ENCODE results near the gene IGSF6.
A peak's percentile ranks its signal among the peaks of the same experiment; 100 is the strongest.
"Not testable (repeated sequence)": the region's sequence is repeated elsewhere in the genome, so short reads cannot be mapped to it uniquely, and the experiment has no call there.

Gene IGSF6

GRCh38 chr16:21649826-21650406 is 2.5 kb downstream of the IGSF6 start:
- H3K9ac ChIP-seq (ENCODE audit: low read length) = not testable (repeated sequence)
- no CpG with 5 or more reads among the region's 12 CpGs for WGBS (ENCODE audit: extremely low coverage, insufficient coverage, insufficient read length)

GRCh38 chr16:21647562-21648164 is 4.7 kb downstream of the IGSF6 start:
- Histone ChIP-seq H2BK12ac (ENCODE audit: low read length) (no peak overlapping the region), H3K18ac (ENCODE audit: low read length) (no peak overlapping the region), H3K14ac (ENCODE audit: low read length) (no peak overlapping the region), H3K4me2 (ENCODE audit: low read length) (no peak overlapping the region), H4K8ac (ENCODE audit: low read depth, low read length) (no peak overlapping the region), H4K91ac (ENCODE audit: low read depth, low read length) (no peak overlapping the region), H3K9ac (ENCODE audit: low read length) (no peak overlapping the region), H3K27me3 (ENCODE audit: insufficient read depth, low read length) (no peaks in the 10 kb centered on the region), H3K36me3 (ENCODE audit: control insufficient read depth in 1 of 2, insufficient read depth in 2 of 2, low read length in 2 of 2) (peaks cover 0 to 6% of the 10 kb centered on the region in 2 experiments), H3K4ac (ENCODE audit: low read depth, low read length) (no peak overlapping the region), H2AK5ac (ENCODE audit: low read length) (no peak overlapping the region), H3K79me1 (ENCODE audit: low read length) (no peaks in the 10 kb centered on the region), H2BK120ac (ENCODE audit: insufficient read depth, low read length, poor library complexity) (no peak overlapping the region), H3K79me2 (ENCODE audit: control insufficient read depth, insufficient read depth, low read length, poor library complexity) (no peaks in the 10 kb centered on the region), H2AFZ (ENCODE audit: insufficient read depth, low read length, poor library complexity) (no peak overlapping the region), H3K4me1 (ENCODE audit: control insufficient read depth in 1 of 2, insufficient read depth in 2 of 2, low read length in 2 of 2) (no peaks in the 10 kb centered on the region), H3K23ac (ENCODE audit: low read length) (no peak overlapping the region), H3K9me3 (ENCODE audit: insufficient read depth, low read depth, low read length) (no peaks in the 10 kb centered on the region), H2BK5ac (ENCODE audit: low read depth, low read length, poor library complexity) (no peak overlapping the region), H3K4me3 (ENCODE audit: low read depth, low read length) (no peak overlapping the region), H4K12ac (ENCODE audit: low read depth, low read length) (no peak overlapping the region), H3K27ac (ENCODE audit: low read depth, low read length) (no peak overlapping the region)
- WGBS (ENCODE audit: extremely low coverage, insufficient coverage, insufficient read length) = no CpG with 5 or more reads among the region's 9 CpGs
- no peak for DNase-seq

More at GRCh38 chr16:21649826-21650406, 2.5 kb downstream of the IGSF6 start:
- not testable (repeated sequence) for H3K4me1 ChIP-seq (ENCODE audit: control insufficient read depth in 1 of 2, insufficient read depth in 2 of 2, low read length in 2 of 2); H2BK120ac ChIP-seq (ENCODE audit: insufficient read depth, low read length, poor library complexity); H3K18ac ChIP-seq (ENCODE audit: low read length); H3K27me3 ChIP-seq (ENCODE audit: insufficient read depth, low read length); H4K8ac ChIP-seq (ENCODE audit: low read depth, low read length); H2BK12ac ChIP-seq (ENCODE audit: low read length); DNase-seq; H3K23ac ChIP-seq (ENCODE audit: low read length); H4K91ac ChIP-seq (ENCODE audit: low read depth, low read length); H3K4me2 ChIP-seq (ENCODE audit: low read length); H3K9me3 ChIP-seq (ENCODE audit: insufficient read depth, low read depth, low read length); H3K4ac ChIP-seq (ENCODE audit: low read depth, low read length); H3K14ac ChIP-seq (ENCODE audit: low read length); H2AK5ac ChIP-seq (ENCODE audit: low read length); H2BK5ac ChIP-seq (ENCODE audit: low read depth, low read length, poor library complexity); H4K12ac ChIP-seq (ENCODE audit: low read depth, low read length); H3K4me3 ChIP-seq (ENCODE audit: low read depth, low read length); H2AFZ ChIP-seq (ENCODE audit: insufficient read depth, low read length, poor library complexity); H3K79me2 ChIP-seq (ENCODE audit: control insufficient read depth, insufficient read depth, low read length, poor library complexity); H3K27ac ChIP-seq (ENCODE audit: low read depth, low read length); H3K36me3 ChIP-seq (ENCODE audit: control insufficient read depth in 1 of 2, insufficient read depth in 2 of 2, low read length in 2 of 2); H3K79me1 ChIP-seq (ENCODE audit: low read length)

- H2BK12ac ChIP-seq (ENCODE audit: low read length) = no peak overlapping the region
- no peak overlapping the region for H4K8ac ChIP-seq (ENCODE audit: low read depth, low read length)
- peaks cover 0 to 6% of the 10 kb centered on the region in 2 experiments for H3K36me3 ChIP-seq (ENCODE audit: control insufficient read depth in 1 of 2, insufficient read depth in 2 of 2, low read length in 2 of 2)
- no peaks in the 10 kb centered on the region for H3K27me3 ChIP-seq (ENCODE audit: insufficient read depth, low read length)
- H3K4me3 ChIP-seq (ENCODE audit: low read depth, low read length) = peak overlapping the region; percentile 26
- no CpG with 5 or more reads among the region's 18 CpGs for WGBS (ENCODE audit: extremely low coverage, insufficient coverage, insufficient read length)
- H3K4ac ChIP-seq (ENCODE audit: low read depth, low read length) = no peak overlapping the region
- H2BK120ac ChIP-seq (ENCODE audit: insufficient read depth, low read length, poor library complexity) = no peak overlapping the region
- H4K91ac ChIP-seq (ENCODE audit: low read depth, low read length) = no peak overlapping the region
- H3K9ac ChIP-seq (ENCODE audit: low read length) = no peak overlapping the region
- no peak overlapping the region for H2AFZ ChIP-seq (ENCODE audit: insufficient read depth, low read length, poor library complexity)
- no peak overlapping the region for H4K12ac ChIP-seq (ENCODE audit: low read depth, low read length)
- no peak overlapping the region for H3K14ac ChIP-seq (ENCODE audit: low read length)
- no peak overlapping the region for H2BK5ac ChIP-seq (ENCODE audit: low read depth, low read length, poor library complexity)
- no peak overlapping the region for H3K27ac ChIP-seq (ENCODE audit: low read depth, low read length)
- no peaks in the 10 kb centered on the region for H3K79me2 ChIP-seq (ENCODE audit: control insufficient read depth, insufficient read depth, low read length, poor library complexity)
- no peak for DNase-seq
- no peaks in the 10 kb centered on the region for H3K9me3 ChIP-seq (ENCODE audit: insufficient read depth, low read depth, low read length)
- H3K4me1 ChIP-seq (ENCODE audit: control insufficient read depth in 1 of 2, insufficient read depth in 2 of 2, low read length in 2 of 2) = no peaks in the 10 kb centered on the region
- H2AK5ac ChIP-seq (ENCODE audit: low read length) = no peak overlapping the region
- H3K4me2 ChIP-seq (ENCODE audit: low read length) = no peak overlapping the region
- H3K23ac ChIP-seq (ENCODE audit: low read length) = no peak overlapping the region
- H3K79me1 ChIP-seq (ENCODE audit: low read length) = no peaks in the 10 kb centered on the region
- no peak overlapping the region for H3K18ac ChIP-seq (ENCODE audit: low read length)
Measured at GRCh38 chr16:21646721-21647561, 5.5 kb downstream of the IGSF6 start.

- no peak overlapping the region for H2BK12ac ChIP-seq (ENCODE audit: low read length)
- H3K79me1 ChIP-seq (ENCODE audit: low read length) = no peaks in the 10 kb centered on the region
- no peaks in the 10 kb centered on the region for H3K79me2 ChIP-seq (ENCODE audit: control insufficient read depth, insufficient read depth, low read length, poor library complexity)
- no peaks in the 10 kb centered on the region for H3K4me1 ChIP-seq (ENCODE audit: control insufficient read depth in 1 of 2, insufficient read depth in 2 of 2, low read length in 2 of 2)
- H3K14ac ChIP-seq (ENCODE audit: low read length) = no peak overlapping the region
- no peak for DNase-seq
- no peak overlapping the region for H2BK5ac ChIP-seq (ENCODE audit: low read depth, low read length, poor library complexity)
- H3K4ac ChIP-seq (ENCODE audit: low read depth, low read length) = no peak overlapping the region
- no peak overlapping the region for H4K12ac ChIP-seq (ENCODE audit: low read depth, low read length)
- WGBS (ENCODE audit: extremely low coverage, insufficient coverage, insufficient read length) = no CpG with 5 or more reads among the region's 5 CpGs
- no peaks in the 10 kb centered on the region for H3K27me3 ChIP-seq (ENCODE audit: insufficient read depth, low read length)
- no peak overlapping the region for H2BK120ac ChIP-seq (ENCODE audit: insufficient read depth, low read length, poor library complexity)
- H3K18ac ChIP-seq (ENCODE audit: low read length) = no peak overlapping the region
- no peaks in the 10 kb centered on the region for H3K9me3 ChIP-seq (ENCODE audit: insufficient read depth, low read depth, low read length)
- H2AFZ ChIP-seq (ENCODE audit: insufficient read depth, low read length, poor library complexity) = no peak overlapping the region
- H4K8ac ChIP-seq (ENCODE audit: low read depth, low read length) = no peak overlapping the region
- no peak overlapping the region for H3K4me3 ChIP-seq (ENCODE audit: low read depth, low read length)
- H3K36me3 ChIP-seq (ENCODE audit: control insufficient read depth in 1 of 2, insufficient read depth in 2 of 2, low read length in 2 of 2) = peaks cover 0 to 6% of the 10 kb centered on the region in 2 experiments
- no peak overlapping the region for H3K4me2 ChIP-seq (ENCODE audit: low read length)
- no peak overlapping the region for H3K9ac ChIP-seq (ENCODE audit: low read length)
- no peak overlapping the region for H3K27ac ChIP-seq (ENCODE audit: low read depth, low read length)
- H4K91ac ChIP-seq (ENCODE audit: low read depth, low read length) = no peak overlapping the region
- H3K23ac ChIP-seq (ENCODE audit: low read length) = no peak overlapping the region
- no peak overlapping the region for H2AK5ac ChIP-seq (ENCODE audit: low read length)
Measured at GRCh38 chr16:21646091-21646490, 6.3 kb downstream of the IGSF6 start.
